Stimulated activated CD8-positive, alpha-beta memory T cell treated with anti-CD3 and anti-CD28 coated beads, Interleukin-4, amount 100 ng/mL, for 4 hours (primary cell): ENCODE results near the gene STXBP5.

Source experiments
- DNase-seq, 2 donors: peaks; one replicate each; pipeline ENCODE4 v3.0.0-alpha.2; 2020; ENCODE audit warnings: low read depth in 2 of 2, low spot score in 1 of 2

Gene STXBP5

GRCh38 chr6:147287869-147288271 is 83.7 kb downstream of the STXBP5 start:
- no peak for DNase-seq

- no peak for DNase-seq
These were observed 92.9 kb downstream of the STXBP5 start for GRCh38 chr6:147297124-147297523.

- no peak for DNase-seq
These were observed 93.6 kb downstream of the STXBP5 start for GRCh38 chr6:147297663-147298316.

- DNase-seq: no peak
These were observed 94.2 kb downstream of the STXBP5 start for GRCh38 chr6:147298461-147298860.

GRCh38 chr6:147299035-147299434 is 94.8 kb downstream of the STXBP5 start:
- DNase-seq: no peak

GRCh38 chr6:147301070-147301469 is 96.9 kb downstream of the STXBP5 start:
- DNase-seq: no peak

- no peak for DNase-seq
These were observed 99.8 kb downstream of the STXBP5 start for GRCh38 chr6:147304016-147304415.

GRCh38 chr6:147310521-147310920 is 106.3 kb downstream of the STXBP5 start:
- DNase-seq: no peak

GRCh38 chr6:147311218-147311617 is 107.0 kb downstream of the STXBP5 start:
- DNase-seq: no peak

GRCh38 chr6:147321260-147321659 is 117.0 kb downstream of the STXBP5 start:
- DNase-seq: no peak

GRCh38 chr6:147322299-147323162 is 118.3 kb downstream of the STXBP5 start:
- DNase-seq: no peak

- DNase-seq: no peak
These were observed 121.3 kb downstream of the STXBP5 start for GRCh38 chr6:147325557-147325956.

GRCh38 chr6:147331401-147331800 is 127.2 kb downstream of the STXBP5 start:
- DNase-seq: no peak

GRCh38 chr6:147337921-147338320 is 133.7 kb downstream of the STXBP5 start:
- DNase-seq: no peak

- DNase-seq: no peak
These were observed 137.3 kb downstream of the STXBP5 start for GRCh38 chr6:147341486-147341885.

GRCh38 chr6:147345902-147346301 is 141.7 kb downstream of the STXBP5 start:
- DNase-seq: no peak

- DNase-seq: no peak
These were observed 143.1 kb downstream of the STXBP5 start for GRCh38 chr6:147347179-147347881.

- no peak for DNase-seq
These were observed 143.8 kb downstream of the STXBP5 start for GRCh38 chr6:147347882-147348575.

- no peak for DNase-seq
These were observed 157.2 kb downstream of the STXBP5 start for GRCh38 chr6:147361311-147361981.

- DNase-seq: no peak
These were observed 162.1 kb downstream of the STXBP5 start for GRCh38 chr6:147366290-147366689.

GRCh38 chr6:147371325-147371724 is 167.1 kb downstream of the STXBP5 start:
- no peak for DNase-seq
